ENCODE results near the gene LYST.

DNA sequence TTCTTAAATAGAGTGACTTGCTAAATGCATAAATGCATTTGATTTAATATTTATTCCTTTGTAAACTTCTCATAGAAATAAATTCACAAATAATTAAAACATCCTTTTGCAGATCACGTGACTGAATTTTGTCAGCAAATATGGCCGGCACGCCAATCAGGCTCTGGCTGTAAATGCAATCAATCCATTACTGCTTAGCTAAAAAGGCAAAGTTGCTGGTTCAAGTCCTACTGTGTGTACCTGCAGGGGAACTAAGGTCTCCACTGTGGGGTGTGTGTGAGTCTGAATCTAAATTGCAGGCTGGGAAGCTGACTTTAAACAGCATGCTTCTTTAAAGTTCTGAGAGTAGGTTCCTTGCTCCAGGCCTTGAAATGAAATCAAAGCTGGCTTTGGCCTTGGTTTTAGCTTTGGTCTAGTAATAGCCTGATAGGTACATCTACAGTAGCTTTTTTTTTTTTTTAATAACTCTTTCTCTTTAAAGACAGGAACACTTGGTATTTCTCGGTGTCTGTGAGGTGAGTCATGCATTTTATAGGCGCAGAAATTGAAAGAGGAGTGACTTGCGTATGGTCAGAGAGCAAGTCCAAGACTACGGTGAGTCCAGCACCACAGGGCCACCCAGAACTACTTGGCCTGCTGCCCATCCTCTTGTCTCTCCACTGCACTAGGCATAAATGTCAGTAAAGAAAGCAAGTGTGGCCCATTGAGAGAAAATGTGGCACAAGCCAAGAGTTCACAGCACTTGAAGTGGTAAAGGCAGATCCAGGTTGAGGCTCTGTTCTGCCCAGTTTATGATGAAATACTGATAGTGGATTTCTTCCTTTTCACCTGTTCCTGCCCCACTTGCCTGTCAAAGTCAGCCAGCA is 36.2 kb upstream of the LYST start:
- no peak for TF ChIP-seq MXI1 (IDR thresholded peaks at IDR 0.05; ENCODE audit: low read depth, low read length)
- TF ChIP-seq, protein P1, sequence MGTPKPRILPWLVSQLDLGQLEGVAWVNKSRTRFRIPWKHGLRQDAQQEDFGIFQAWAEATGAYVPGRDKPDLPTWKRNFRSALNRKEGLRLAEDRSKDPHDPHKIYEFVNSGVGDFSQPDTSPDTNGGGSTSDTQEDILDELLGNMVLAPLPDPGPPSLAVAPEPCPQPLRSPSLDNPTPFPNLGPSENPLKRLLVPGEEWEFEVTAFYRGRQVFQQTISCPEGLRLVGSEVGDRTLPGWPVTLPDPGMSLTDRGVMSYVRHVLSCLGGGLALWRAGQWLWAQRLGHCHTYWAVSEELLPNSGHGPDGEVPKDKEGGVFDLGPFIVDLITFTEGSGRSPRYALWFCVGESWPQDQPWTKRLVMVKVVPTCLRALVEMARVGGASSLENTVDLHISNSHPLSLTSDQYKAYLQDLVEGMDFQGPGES (IDR thresholded peaks at IDR 0.05; ENCODE audit: low read depth, low read length) = no peak
- TF ChIP-seq ELF1 (IDR thresholded peaks at IDR 0.05) = no peak
- no peak for TF ChIP-seq YY1 (IDR thresholded peaks at IDR 0.05; ENCODE audit: low read depth)
